Body of pancreas (tissue), 4 donors: Measurements from ENCODE around the gene COPG1.

ENCODE experiments used
- POLR2A ChIP-seq, 3 donors: fragments of 450-650 bp; IDR thresholded peaks; one replicate each; pipeline ENCODE4 v1.6.1; 2016; ENCODE audit warnings: antibody characterized with exemption in 3 of 3, mild to moderate bottlenecking in 2 of 3
- TF ChIP-seq, protein P1 (sequence below), 7 experiments: fragments of 450-650 bp in 4 of 7; fragments of 200-600 bp in 3 of 7; sonication (generic) in 3 of 7; IDR thresholded peaks; one replicate each; pipeline ENCODE4 v1.5.1; 2016 to 2019; ENCODE audit warnings: antibody characterized with exemption in 7 of 7

DNA sequence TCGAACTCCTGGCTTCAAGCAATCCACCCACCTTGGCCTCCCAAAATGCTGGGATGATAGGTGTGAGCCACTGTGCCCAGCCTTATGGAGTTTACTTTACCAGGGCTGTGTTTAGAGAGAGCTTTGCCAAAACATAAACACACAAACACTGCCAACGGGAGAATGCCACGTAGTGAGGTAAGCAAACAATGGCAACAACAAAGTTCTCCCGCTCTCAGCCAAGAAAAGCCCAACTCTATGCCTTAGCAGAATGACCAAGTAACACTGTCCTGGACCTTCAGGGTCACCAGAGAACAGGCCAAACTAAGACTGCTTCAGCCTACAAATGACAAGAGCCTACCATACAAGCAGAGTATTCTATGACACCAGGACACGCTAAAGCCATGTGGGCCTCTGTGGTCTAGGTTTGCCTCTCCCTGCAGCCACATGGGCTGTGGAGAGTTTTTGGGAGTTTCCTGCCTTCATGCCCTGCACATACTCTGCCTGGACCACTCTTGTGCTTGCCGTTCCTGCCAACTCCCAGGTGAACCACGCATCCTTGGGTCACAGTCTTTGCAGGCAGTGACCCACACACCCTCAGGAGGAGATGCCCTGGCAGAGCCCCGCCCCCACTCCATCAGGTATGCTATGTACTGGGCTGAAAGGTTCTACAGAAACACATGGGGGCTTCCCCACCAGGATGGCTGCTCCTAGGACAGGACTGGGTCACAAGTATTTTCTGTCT is 44.1 kb upstream of the COPG1 start:
- TF ChIP-seq, protein P1, sequence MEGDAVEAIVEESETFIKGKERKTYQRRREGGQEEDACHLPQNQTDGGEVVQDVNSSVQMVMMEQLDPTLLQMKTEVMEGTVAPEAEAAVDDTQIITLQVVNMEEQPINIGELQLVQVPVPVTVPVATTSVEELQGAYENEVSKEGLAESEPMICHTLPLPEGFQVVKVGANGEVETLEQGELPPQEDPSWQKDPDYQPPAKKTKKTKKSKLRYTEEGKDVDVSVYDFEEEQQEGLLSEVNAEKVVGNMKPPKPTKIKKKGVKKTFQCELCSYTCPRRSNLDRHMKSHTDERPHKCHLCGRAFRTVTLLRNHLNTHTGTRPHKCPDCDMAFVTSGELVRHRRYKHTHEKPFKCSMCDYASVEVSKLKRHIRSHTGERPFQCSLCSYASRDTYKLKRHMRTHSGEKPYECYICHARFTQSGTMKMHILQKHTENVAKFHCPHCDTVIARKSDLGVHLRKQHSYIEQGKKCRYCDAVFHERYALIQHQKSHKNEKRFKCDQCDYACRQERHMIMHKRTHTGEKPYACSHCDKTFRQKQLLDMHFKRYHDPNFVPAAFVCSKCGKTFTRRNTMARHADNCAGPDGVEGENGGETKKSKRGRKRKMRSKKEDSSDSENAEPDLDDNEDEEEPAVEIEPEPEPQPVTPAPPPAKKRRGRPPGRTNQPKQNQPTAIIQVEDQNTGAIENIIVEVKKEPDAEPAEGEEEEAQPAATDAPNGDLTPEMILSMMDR (IDR thresholded peaks at IDR 0.05): no peak
- no peak for TF ChIP-seq POLR2A (IDR thresholded peaks at IDR 0.05)
